HL-60 (cell line): Measurements from ENCODE around the gene FADD.

ENCODE experiments used
- POLR2AphosphoS5 ChIP-seq: IDR thresholded peaks from 2 replicates; pipeline ENCODE4 v1.6.1; 2012; ENCODE audit warnings: low read depth
- TF ChIP-seq, protein P1 (sequence below): IDR thresholded peaks from one replicate; pipeline ENCODE4 v1.5.1; 2011; ENCODE audit warnings: low read length, control low read depth, inconsistent platforms; ENCODE audit not compliant: insufficient read depth
- TF ChIP-seq, protein P2 (sequence below): IDR thresholded peaks from 2 replicates; pipeline ENCODE4 v1.6.1; 2012; ENCODE audit warnings: low read depth; ENCODE audit not compliant: insufficient replicate concordance

DNA sequence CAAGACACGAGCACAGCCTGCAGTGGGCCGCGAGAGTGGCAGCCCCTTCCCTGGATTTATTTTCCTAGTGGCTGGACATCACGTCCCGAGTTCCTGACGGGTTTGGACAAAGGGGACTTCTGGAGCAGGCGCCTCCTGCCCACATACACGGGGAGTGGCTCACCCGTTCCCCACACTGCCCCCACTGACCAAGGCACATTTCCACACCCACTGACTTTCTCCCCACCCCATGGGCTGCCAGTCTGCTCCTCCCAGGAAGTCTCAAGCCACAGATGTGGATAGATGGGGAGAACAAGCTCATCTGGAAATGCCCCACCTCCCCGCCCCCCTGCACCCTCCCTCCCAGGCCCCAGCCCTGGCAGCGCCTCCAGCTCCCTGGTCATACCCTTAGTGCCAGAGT is 34.0 kb upstream of the FADD start:
- TF ChIP-seq, protein P1, sequence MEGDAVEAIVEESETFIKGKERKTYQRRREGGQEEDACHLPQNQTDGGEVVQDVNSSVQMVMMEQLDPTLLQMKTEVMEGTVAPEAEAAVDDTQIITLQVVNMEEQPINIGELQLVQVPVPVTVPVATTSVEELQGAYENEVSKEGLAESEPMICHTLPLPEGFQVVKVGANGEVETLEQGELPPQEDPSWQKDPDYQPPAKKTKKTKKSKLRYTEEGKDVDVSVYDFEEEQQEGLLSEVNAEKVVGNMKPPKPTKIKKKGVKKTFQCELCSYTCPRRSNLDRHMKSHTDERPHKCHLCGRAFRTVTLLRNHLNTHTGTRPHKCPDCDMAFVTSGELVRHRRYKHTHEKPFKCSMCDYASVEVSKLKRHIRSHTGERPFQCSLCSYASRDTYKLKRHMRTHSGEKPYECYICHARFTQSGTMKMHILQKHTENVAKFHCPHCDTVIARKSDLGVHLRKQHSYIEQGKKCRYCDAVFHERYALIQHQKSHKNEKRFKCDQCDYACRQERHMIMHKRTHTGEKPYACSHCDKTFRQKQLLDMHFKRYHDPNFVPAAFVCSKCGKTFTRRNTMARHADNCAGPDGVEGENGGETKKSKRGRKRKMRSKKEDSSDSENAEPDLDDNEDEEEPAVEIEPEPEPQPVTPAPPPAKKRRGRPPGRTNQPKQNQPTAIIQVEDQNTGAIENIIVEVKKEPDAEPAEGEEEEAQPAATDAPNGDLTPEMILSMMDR = no peak
- TF ChIP-seq POLR2AphosphoS5 = no peak
- TF ChIP-seq, protein P2, sequence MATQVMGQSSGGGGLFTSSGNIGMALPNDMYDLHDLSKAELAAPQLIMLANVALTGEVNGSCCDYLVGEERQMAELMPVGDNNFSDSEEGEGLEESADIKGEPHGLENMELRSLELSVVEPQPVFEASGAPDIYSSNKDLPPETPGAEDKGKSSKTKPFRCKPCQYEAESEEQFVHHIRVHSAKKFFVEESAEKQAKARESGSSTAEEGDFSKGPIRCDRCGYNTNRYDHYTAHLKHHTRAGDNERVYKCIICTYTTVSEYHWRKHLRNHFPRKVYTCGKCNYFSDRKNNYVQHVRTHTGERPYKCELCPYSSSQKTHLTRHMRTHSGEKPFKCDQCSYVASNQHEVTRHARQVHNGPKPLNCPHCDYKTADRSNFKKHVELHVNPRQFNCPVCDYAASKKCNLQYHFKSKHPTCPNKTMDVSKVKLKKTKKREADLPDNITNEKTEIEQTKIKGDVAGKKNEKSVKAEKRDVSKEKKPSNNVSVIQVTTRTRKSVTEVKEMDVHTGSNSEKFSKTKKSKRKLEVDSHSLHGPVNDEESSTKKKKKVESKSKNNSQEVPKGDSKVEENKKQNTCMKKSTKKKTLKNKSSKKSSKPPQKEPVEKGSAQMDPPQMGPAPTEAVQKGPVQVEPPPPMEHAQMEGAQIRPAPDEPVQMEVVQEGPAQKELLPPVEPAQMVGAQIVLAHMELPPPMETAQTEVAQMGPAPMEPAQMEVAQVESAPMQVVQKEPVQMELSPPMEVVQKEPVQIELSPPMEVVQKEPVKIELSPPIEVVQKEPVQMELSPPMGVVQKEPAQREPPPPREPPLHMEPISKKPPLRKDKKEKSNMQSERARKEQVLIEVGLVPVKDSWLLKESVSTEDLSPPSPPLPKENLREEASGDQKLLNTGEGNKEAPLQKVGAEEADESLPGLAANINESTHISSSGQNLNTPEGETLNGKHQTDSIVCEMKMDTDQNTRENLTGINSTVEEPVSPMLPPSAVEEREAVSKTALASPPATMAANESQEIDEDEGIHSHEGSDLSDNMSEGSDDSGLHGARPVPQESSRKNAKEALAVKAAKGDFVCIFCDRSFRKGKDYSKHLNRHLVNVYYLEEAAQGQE = no peak
